Measurements from ENCODE around the gene GSTA2.
"Not testable (repeated sequence)": the region's sequence is repeated elsewhere in the genome, so short reads cannot be mapped to it uniquely, and the experiment has no call there.

GSTA2 gene

GRCh38 chr6:52725535-52726192, 37.6 kb downstream of the GSTA2 start:
- DNase-seq (ENCODE audit: low read depth in 3 of 3): no peak

DNA sequence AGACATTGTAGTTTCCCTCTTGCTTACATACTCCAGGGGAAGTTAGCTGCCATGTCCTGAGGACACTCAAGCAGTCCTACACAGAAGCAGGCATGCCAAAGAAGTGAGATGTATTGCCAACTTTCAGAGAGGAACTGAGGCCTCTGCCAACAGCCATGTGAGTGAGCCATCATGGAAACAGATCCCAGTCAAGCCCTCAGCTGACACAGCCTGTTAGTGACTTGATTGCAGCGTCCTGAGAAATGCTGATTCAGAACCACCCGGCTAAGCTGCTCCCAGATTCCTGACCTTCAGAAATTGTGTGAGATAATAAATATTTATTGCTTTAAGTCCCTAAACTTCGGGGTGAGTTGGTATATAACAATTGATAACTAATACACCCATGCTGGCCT, 38.1 kb downstream of the GSTA2 start:
- no peak for DNase-seq (ENCODE audit: low read depth in 3 of 3)

- DNase-seq (ENCODE audit: low read depth in 3 of 3): peak; percentile 27 to 44 (median 34)
Observed at GRCh38 chr6:52724406-52725121, 38.7 kb downstream of the GSTA2 start.

- no peak for DNase-seq (ENCODE audit: low read depth in 3 of 3)
Observed at GRCh38 chr6:52724042-52724405, 39.3 kb downstream of the GSTA2 start.

DNA sequence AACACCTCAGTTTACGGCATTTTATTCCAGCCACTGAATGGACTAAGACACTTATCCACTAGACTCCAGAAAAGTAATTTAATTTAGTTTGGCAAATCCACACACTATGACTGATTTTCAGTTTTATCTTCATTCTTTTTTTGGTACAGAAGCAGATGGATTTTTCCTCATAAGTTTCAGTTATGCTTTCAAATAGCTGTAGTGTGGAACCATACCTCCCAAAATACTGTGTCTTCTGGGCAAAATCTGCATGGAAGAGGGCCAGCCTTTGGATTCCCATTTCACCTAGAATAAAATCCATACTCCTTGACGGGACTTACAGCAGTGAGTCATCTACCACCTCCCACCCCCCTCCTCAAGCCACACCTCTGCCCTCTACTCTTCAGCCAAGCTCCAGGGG, 43.0 kb downstream of the GSTA2 start:
- no peak for DNase-seq (ENCODE audit: low read depth in 3 of 3)

DNA sequence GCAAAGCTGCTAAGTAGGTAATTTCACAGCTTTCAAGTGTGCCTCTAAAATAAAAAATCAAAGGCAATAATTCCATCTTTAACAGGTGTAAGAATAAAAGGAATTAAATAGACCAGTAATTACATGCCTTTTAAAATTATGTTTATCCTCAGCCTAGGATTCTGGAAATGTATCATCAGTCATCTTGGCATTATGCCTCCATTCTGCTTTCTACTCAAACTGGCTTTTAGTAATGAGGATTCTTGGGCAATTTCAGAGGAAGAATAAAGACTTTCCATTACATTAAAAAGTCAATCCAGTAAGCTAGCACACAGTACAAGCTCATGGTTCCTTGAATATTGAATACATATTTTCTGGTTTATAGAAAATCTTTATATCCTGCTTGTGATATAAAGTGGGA, 44.7 kb downstream of the GSTA2 start:
- DNase-seq (ENCODE audit: low read depth in 3 of 3): no peak

DNA sequence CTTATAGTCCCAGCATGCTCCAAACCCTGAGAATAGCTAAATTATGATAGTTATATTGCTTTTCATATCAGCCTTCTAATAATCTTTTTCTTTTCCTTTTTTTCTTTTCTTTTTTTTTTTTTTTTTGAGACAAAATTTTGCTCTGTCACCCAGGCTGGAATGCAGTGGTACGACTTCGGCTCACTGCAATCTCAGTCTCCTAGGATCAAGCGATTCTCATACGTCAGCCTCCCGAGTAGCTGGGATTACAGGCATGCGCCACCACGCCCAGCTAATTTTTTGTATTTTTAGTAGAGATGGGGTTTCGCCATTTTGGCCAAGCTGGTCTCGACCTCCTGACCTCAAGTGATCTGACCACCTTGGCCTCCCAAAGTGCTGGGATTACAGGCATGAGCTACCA, 48.5 kb downstream of the GSTA2 start:
- DNase-seq (ENCODE audit: low read depth in 3 of 3): not testable (repeated sequence)

DNA sequence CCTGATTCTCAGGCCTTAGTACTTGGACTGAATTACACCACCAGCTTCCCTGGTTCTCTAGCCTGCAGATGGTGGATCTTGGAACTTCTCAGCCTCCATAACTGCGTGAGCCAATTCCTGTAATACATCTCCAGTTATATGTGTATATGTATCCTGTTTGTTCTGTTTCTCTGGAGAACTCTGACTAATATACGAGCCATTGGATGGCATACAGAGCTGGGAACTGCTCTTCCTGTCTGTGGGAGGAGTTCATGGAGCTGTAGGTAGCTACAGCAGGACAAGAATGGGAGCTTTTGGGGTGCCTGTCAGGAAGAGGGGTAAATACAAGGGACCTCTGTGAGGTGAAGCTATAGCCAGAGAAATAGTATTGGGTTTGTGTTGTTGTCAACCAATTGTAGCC, 51.1 kb downstream of the GSTA2 start:
- no peak for DNase-seq (ENCODE audit: low read depth in 3 of 3)

DNA sequence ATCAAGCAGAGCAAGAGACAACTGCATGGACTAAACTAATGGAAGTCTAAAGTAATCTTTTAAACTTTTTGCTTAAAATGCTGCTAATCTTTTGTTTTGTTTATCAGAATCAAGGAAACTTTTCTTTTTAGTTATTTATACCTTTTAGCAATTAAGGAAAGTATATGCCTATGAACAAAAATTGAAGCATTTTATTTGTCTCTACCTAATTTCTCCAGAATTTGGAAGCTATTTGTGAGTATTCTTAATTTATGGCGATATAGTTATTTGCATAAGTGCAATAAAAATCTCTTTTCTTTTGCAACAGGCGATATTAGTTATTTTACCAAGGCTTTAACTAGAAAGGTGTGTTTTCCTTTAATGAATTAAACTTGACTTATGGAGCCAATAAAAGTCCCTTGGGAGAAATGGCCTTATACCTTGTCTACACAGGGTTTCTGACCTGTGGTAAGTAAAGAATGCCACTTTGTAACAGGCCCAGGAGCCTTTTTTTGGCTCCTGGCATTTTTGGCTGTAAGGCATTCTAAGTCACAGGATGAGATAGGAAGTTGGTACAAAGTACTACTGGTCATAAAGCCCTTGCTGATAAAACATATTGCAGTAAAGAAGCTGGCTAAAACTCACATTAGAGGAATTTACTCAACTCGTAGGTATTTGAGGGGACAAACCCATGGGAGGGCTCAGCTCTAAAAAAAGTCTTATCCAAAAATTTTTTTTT, 55.2 kb downstream of the GSTA2 start:
- DNase-seq (ENCODE audit: low read depth in 3 of 3): no peak

GRCh38 chr6:52706001-52706400, 57.3 kb downstream of the GSTA2 start:
- DNase-seq (ENCODE audit: low read depth in 3 of 3): no peak

- DNase-seq (ENCODE audit: low read depth in 3 of 3): not testable (repeated sequence)
Observed at GRCh38 chr6:52704781-52705502, 58.3 kb downstream of the GSTA2 start.

GRCh38 chr6:52704060-52704459, 59.2 kb downstream of the GSTA2 start:
- no peak for DNase-seq (ENCODE audit: low read depth in 3 of 3)

Measured in stimulated activated CD4-positive, alpha-beta T cell treated with anti-CD3 and anti-CD28 coated beads, TNF-alpha, amount 100 ng/mL, for 48 hours (primary cell).